ENCODE results near the gene EDEM1. TPM values are rescaled to one million over a fixed set of nuclear protein-coding genes. Genes with fewer than 3 reads are reported as not detected.

The EDEM1 gene
- polyA plus RNA-seq, 1 donor from 2014 or later = 13.6 TPM

DNA sequence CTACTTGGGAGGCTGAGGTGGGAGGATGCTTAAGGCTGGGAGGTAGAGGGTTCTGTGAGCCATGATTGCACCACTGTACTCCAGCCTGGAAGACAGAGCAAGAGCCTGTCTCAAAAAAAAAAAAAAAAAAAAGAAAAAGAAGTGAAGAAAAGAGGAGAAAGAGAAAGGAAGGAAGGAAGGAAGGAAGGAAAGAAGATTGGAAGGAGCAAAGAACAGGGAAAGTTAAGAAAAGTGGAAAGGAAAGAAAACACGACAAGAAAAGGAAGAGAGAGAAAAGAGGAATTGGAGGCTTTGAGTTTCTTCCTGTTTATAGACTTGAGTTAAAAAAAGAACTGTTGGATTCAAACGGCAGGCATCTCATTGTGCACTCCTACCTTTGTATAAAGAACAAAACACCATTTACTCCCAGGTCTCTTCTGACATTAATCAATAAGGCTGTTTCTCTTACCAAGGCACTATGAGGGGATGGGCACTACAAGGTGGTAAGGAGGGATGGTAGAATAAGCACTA is 73.5 kb downstream of the EDEM1 start:
- H3K4me2 ChIP-seq (ENCODE audit: low read length) = no peak overlapping the region
- no peak for TF ChIP-seq RAD21 (conservative IDR thresholded peaks at IDR 0.05)
- no peak for TF ChIP-seq SMC3 (conservative IDR thresholded peaks at IDR 0.05; ENCODE audit: poor library complexity)
- TF ChIP-seq, protein P1, sequence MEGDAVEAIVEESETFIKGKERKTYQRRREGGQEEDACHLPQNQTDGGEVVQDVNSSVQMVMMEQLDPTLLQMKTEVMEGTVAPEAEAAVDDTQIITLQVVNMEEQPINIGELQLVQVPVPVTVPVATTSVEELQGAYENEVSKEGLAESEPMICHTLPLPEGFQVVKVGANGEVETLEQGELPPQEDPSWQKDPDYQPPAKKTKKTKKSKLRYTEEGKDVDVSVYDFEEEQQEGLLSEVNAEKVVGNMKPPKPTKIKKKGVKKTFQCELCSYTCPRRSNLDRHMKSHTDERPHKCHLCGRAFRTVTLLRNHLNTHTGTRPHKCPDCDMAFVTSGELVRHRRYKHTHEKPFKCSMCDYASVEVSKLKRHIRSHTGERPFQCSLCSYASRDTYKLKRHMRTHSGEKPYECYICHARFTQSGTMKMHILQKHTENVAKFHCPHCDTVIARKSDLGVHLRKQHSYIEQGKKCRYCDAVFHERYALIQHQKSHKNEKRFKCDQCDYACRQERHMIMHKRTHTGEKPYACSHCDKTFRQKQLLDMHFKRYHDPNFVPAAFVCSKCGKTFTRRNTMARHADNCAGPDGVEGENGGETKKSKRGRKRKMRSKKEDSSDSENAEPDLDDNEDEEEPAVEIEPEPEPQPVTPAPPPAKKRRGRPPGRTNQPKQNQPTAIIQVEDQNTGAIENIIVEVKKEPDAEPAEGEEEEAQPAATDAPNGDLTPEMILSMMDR (IDR thresholded peaks at IDR 0.05; ENCODE audit: poor library complexity, severe bottlenecking) = no peak
- no peak for TF ChIP-seq EP300 (conservative IDR thresholded peaks at IDR 0.05; ENCODE audit: poor library complexity, severe bottlenecking)
- no peak for TF ChIP-seq TAF1 (IDR thresholded peaks at IDR 0.05; ENCODE audit: low read depth)
- no peak for TF ChIP-seq MXI1 (conservative IDR thresholded peaks at IDR 0.05; ENCODE audit: poor library complexity, severe bottlenecking)
- TF ChIP-seq POLR2AphosphoS5 (IDR thresholded peaks at IDR 0.05) = no peak
- TF ChIP-seq EZH2 (IDR thresholded peaks at IDR 0.05; ENCODE audit: borderline replicate concordance, insufficient read depth, low read length, poor library complexity, severe bottlenecking) = no peak
- TF ChIP-seq, protein P2, sequence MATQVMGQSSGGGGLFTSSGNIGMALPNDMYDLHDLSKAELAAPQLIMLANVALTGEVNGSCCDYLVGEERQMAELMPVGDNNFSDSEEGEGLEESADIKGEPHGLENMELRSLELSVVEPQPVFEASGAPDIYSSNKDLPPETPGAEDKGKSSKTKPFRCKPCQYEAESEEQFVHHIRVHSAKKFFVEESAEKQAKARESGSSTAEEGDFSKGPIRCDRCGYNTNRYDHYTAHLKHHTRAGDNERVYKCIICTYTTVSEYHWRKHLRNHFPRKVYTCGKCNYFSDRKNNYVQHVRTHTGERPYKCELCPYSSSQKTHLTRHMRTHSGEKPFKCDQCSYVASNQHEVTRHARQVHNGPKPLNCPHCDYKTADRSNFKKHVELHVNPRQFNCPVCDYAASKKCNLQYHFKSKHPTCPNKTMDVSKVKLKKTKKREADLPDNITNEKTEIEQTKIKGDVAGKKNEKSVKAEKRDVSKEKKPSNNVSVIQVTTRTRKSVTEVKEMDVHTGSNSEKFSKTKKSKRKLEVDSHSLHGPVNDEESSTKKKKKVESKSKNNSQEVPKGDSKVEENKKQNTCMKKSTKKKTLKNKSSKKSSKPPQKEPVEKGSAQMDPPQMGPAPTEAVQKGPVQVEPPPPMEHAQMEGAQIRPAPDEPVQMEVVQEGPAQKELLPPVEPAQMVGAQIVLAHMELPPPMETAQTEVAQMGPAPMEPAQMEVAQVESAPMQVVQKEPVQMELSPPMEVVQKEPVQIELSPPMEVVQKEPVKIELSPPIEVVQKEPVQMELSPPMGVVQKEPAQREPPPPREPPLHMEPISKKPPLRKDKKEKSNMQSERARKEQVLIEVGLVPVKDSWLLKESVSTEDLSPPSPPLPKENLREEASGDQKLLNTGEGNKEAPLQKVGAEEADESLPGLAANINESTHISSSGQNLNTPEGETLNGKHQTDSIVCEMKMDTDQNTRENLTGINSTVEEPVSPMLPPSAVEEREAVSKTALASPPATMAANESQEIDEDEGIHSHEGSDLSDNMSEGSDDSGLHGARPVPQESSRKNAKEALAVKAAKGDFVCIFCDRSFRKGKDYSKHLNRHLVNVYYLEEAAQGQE (IDR thresholded peaks at IDR 0.05; ENCODE audit: borderline replicate concordance) = no peak
- no peaks in the 10 kb centered on the region for H3K9me3 ChIP-seq (ENCODE audit: low read length)

DNA sequence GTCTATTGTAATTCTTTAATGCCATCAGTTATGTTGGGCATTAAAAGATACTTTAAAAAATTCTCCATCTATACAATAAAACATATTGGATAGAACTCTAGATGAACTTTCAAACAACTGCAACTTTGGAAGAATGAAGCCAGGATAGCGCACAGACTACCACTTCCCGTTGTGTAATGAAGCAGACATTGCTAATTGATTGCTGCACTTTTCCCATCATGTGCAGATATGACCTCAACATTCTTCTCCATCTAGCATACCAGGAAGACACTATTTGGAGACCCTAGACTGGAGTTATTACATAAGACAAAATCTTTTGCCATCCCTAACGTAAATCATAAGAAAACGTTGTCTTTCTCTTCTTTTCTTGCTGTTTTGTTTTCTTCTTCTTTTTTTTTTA is 75.0 kb downstream of the EDEM1 start:
- H3K9ac ChIP-seq (ENCODE audit: low read length) = no peak overlapping the region
- TF ChIP-seq EZH2 (IDR thresholded peaks at IDR 0.05; ENCODE audit: borderline replicate concordance, insufficient read depth, low read length, poor library complexity, severe bottlenecking) (no peak), EP300 (conservative IDR thresholded peaks at IDR 0.05; ENCODE audit: poor library complexity, severe bottlenecking) (no peak), SMC3 (conservative IDR thresholded peaks at IDR 0.05; ENCODE audit: poor library complexity) (no peak), POLR2AphosphoS5 (IDR thresholded peaks at IDR 0.05) (no peak), TAF1 (IDR thresholded peaks at IDR 0.05; ENCODE audit: low read depth) (no peak), MXI1 (conservative IDR thresholded peaks at IDR 0.05; ENCODE audit: poor library complexity, severe bottlenecking) (no peak), RAD21 (conservative IDR thresholded peaks at IDR 0.05) (no peak)
- TF ChIP-seq, protein P1 (IDR thresholded peaks at IDR 0.05; ENCODE audit: poor library complexity, severe bottlenecking) = no peak
- TF ChIP-seq, protein P2 (IDR thresholded peaks at IDR 0.05; ENCODE audit: borderline replicate concordance) = no peak
- no peaks in the 10 kb centered on the region for H3K9me2 ChIP-seq (ENCODE audit: insufficient read depth, low read length)
- H3K36me3 ChIP-seq (ENCODE audit: insufficient read depth, low read length) = no peaks in the 10 kb centered on the region
- no peaks in the 10 kb centered on the region for H3F3A ChIP-seq (ENCODE audit: insufficient read depth, low read length, poor library complexity, severe bottlenecking)
- no peaks in the 10 kb centered on the region for H4K20me1 ChIP-seq (ENCODE audit: insufficient read depth)
- no peak overlapping the region for H3K4me3 ChIP-seq (ENCODE audit: low read length)
- H3K27me3 ChIP-seq (ENCODE audit: insufficient read depth, low read depth, low read length) = no peaks in the 10 kb centered on the region
- H2AFZ ChIP-seq (ENCODE audit: low read depth, low read length) = no peak overlapping the region
- no peak overlapping the region for H3K27ac ChIP-seq (ENCODE audit: low read length)
- H3K4me2 ChIP-seq (ENCODE audit: low read length) = no peak overlapping the region
- no peaks in the 10 kb centered on the region for H3K9me3 ChIP-seq (ENCODE audit: low read length)
- H3K79me2 ChIP-seq (replicated peaks; ENCODE audit: insufficient read depth, low read length) = no peaks in the 10 kb centered on the region

More for the DNA sequence above, 73.5 kb downstream of the EDEM1 start:
- Histone ChIP-seq H3K36me3 (ENCODE audit: insufficient read depth, low read length) (no peaks in the 10 kb centered on the region), H3K4me3 (ENCODE audit: low read length) (no peak overlapping the region), H3K27me3 (ENCODE audit: insufficient read depth, low read depth, low read length) (no peaks in the 10 kb centered on the region), H3K9ac (ENCODE audit: low read length) (no peak overlapping the region), H3F3A (ENCODE audit: insufficient read depth, low read length, poor library complexity, severe bottlenecking) (no peaks in the 10 kb centered on the region), H3K9me2 (ENCODE audit: insufficient read depth, low read length) (no peaks in the 10 kb centered on the region), H2AFZ (ENCODE audit: low read depth, low read length) (no peak overlapping the region), H3K27ac (ENCODE audit: low read length) (no peak overlapping the region), H3K79me2 (replicated peaks; ENCODE audit: insufficient read depth, low read length) (no peaks in the 10 kb centered on the region), H4K20me1 (ENCODE audit: insufficient read depth) (no peaks in the 10 kb centered on the region)
